ENCODE results near the gene RBL1.

RBL1 gene

DNA sequence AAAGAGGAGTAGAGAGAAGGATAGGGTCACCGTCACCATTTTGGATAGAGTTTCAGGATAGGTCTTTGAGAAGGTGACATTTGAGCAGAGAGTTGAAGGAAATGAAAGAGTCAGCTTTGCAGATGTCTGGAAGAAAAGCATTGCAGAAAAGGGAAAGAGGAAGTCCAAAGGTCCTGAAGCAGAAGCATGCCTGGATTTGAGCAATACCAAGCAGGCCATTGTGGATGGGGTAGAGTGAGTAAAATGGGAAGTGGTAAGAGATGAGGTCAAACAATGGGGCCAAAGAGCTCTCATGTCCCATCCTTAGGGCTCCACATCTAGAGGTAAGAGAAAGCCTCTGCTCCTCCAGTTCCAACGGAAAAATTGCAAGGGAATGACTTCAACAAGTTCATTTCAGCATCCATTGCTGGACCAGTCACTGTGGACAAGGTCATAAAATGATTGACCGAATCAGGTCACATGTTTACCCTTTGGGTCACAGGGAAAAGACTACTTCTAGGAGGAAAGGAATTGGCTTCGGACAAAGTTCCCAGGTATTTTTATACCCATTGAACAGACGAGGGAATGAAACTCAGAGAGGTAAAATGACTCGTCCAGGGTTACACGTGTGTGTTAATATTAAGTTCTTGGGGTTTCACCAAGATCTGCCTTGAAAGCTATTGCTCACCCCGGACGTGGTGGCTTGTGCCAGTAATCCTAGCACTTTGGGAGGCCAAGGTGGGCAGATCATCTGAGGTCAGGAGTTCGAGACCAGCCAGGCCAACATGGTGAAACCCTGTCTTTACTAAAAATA lies 137.7 kb downstream of the RBL1 start:
- DNase-seq (ENCODE audit: low read depth in 1 of 2, low spot score in 1 of 2) = peak; percentile 94
- TF ChIP-seq, protein P1, sequence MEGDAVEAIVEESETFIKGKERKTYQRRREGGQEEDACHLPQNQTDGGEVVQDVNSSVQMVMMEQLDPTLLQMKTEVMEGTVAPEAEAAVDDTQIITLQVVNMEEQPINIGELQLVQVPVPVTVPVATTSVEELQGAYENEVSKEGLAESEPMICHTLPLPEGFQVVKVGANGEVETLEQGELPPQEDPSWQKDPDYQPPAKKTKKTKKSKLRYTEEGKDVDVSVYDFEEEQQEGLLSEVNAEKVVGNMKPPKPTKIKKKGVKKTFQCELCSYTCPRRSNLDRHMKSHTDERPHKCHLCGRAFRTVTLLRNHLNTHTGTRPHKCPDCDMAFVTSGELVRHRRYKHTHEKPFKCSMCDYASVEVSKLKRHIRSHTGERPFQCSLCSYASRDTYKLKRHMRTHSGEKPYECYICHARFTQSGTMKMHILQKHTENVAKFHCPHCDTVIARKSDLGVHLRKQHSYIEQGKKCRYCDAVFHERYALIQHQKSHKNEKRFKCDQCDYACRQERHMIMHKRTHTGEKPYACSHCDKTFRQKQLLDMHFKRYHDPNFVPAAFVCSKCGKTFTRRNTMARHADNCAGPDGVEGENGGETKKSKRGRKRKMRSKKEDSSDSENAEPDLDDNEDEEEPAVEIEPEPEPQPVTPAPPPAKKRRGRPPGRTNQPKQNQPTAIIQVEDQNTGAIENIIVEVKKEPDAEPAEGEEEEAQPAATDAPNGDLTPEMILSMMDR (IDR thresholded peaks at IDR 0.05; ENCODE audit: insufficient read depth, low read length) = no peak
- TF ChIP-seq, protein P2, sequence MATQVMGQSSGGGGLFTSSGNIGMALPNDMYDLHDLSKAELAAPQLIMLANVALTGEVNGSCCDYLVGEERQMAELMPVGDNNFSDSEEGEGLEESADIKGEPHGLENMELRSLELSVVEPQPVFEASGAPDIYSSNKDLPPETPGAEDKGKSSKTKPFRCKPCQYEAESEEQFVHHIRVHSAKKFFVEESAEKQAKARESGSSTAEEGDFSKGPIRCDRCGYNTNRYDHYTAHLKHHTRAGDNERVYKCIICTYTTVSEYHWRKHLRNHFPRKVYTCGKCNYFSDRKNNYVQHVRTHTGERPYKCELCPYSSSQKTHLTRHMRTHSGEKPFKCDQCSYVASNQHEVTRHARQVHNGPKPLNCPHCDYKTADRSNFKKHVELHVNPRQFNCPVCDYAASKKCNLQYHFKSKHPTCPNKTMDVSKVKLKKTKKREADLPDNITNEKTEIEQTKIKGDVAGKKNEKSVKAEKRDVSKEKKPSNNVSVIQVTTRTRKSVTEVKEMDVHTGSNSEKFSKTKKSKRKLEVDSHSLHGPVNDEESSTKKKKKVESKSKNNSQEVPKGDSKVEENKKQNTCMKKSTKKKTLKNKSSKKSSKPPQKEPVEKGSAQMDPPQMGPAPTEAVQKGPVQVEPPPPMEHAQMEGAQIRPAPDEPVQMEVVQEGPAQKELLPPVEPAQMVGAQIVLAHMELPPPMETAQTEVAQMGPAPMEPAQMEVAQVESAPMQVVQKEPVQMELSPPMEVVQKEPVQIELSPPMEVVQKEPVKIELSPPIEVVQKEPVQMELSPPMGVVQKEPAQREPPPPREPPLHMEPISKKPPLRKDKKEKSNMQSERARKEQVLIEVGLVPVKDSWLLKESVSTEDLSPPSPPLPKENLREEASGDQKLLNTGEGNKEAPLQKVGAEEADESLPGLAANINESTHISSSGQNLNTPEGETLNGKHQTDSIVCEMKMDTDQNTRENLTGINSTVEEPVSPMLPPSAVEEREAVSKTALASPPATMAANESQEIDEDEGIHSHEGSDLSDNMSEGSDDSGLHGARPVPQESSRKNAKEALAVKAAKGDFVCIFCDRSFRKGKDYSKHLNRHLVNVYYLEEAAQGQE (IDR thresholded peaks at IDR 0.05; ENCODE audit: insufficient replicate concordance, low read depth) = peak; percentile 40
- TF ChIP-seq SPI1 (IDR thresholded peaks at IDR 0.05; ENCODE audit: borderline replicate concordance, low read depth) = peak; percentile 100
- no peak for TF ChIP-seq GABPA (IDR thresholded peaks at IDR 0.05; ENCODE audit: low read depth)
- peak; percentile 87 for TF ChIP-seq POLR2AphosphoS5 (IDR thresholded peaks at IDR 0.05; ENCODE audit: low read depth)
- H3K4me3 ChIP-seq (replicated peaks; ENCODE audit: insufficient read depth, low read length) = no peak overlapping the region
- peak overlapping the region; percentile 68 for H3K27ac ChIP-seq (replicated peaks)
- H3K27me3 ChIP-seq (ENCODE audit: insufficient read depth, poor library complexity, severe bottlenecking) = no peaks in the 10 kb centered on the region

DNA sequence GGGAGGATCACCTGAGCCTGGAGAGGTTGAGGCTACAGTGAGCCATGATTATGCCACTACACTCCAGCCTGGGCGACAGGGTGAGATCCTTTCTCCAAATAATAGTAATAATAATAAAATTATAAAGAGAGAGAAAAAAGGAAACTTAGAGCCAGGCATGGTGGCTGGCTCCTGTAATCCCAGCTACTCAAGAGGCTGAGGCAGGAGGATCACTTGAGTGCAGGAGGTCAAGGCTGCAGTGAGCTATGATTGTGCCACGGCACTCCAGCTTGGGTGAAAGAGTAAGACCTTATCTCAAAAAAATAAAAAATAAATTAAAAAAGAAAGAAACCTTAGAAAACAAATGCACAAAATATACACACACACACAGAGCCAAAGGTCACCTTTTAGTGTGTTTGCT lies 139.1 kb downstream of the RBL1 start:
- Histone ChIP-seq H3K27ac (replicated peaks) (peak overlapping the region; percentile 68), H3K4me3 (replicated peaks; ENCODE audit: insufficient read depth, low read length) (no peak overlapping the region), H3K27me3 (ENCODE audit: insufficient read depth, poor library complexity, severe bottlenecking) (no peaks in the 10 kb centered on the region)
- no peak for DNase-seq (ENCODE audit: low read depth in 1 of 2, low spot score in 1 of 2)
- TF ChIP-seq SPI1 (IDR thresholded peaks at IDR 0.05; ENCODE audit: borderline replicate concordance, low read depth) (no peak), GABPA (IDR thresholded peaks at IDR 0.05; ENCODE audit: low read depth) (no peak)

DNA sequence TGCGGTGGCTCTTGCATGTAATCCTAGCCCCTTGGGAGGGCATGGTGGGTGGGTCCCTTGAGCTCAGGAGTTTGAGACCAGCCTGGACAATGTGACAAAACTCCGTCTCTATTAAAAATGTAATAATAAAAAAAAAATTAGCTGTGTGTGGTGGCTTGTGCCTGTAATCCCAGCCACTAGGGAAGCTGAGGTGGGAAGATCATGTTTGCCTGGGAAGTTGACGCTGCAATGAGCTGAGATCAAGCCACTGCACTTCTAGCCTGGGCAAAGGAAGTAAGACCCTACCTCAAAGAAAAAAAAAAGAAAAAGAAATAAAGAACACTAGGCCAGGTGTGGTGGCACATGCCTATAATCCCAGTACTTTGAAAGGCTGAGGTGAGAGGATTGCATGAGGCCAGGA lies 139.8 kb downstream of the RBL1 start:
- no peak for DNase-seq (ENCODE audit: low read depth in 1 of 2, low spot score in 1 of 2)
- Histone ChIP-seq H3K27ac (replicated peaks) (no peak overlapping the region), H3K27me3 (ENCODE audit: insufficient read depth, poor library complexity, severe bottlenecking) (no peaks in the 10 kb centered on the region), H3K4me3 (replicated peaks; ENCODE audit: insufficient read depth, low read length) (no peak overlapping the region)
- TF ChIP-seq GABPA (IDR thresholded peaks at IDR 0.05; ENCODE audit: low read depth) (no peak), POLR2AphosphoS5 (IDR thresholded peaks at IDR 0.05; ENCODE audit: low read depth) (no peak), SPI1 (IDR thresholded peaks at IDR 0.05; ENCODE audit: borderline replicate concordance, low read depth) (no peak)
- TF ChIP-seq, protein P2 (IDR thresholded peaks at IDR 0.05; ENCODE audit: insufficient replicate concordance, low read depth) = no peak

DNA sequence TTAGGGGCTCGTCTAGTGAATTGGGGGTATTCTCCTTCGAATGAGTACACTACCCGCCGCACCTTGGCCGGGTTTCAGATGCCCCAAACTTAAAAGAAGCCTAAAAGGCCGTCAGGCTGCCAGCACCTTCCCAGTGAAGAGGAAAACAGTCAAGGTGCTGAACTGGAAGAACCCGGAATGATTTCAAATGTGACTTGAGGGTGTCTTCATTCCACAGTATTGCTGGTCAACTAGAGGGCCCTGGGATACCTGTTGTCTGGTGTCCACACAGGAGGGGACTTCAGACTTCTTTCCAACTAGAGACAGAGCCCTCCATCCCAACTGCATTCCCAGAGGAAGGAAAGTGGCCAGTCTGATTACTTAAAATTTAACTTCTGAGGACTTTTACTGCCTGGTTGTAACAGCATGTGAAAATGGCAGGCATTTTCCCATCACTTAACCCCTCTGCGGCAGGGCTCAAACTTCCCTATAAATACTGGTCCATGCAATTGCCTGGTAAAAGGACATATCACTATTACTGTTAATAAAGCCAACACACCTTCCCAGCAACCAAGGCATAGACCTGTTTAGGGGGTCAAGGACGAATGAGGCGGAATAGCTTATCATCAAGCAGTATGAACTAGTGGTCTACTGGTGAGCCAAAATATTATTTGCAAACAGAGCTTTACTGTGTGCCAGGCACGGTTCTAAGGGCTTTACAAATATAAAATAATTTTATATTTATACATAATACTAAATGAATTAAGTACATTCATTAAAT lies 143.6 kb downstream of the RBL1 start:
- no peak for DNase-seq (ENCODE audit: low read depth in 1 of 2, low spot score in 1 of 2)
- Histone ChIP-seq H3K27me3 (ENCODE audit: insufficient read depth, poor library complexity, severe bottlenecking) (no peaks in the 10 kb centered on the region), H3K4me3 (replicated peaks; ENCODE audit: insufficient read depth, low read length) (peak overlapping the region; percentile 83), H3K27ac (replicated peaks) (peak overlapping the region; percentile 67)
- TF ChIP-seq SPI1 (IDR thresholded peaks at IDR 0.05; ENCODE audit: borderline replicate concordance, low read depth) = no peak
- TF ChIP-seq POLR2AphosphoS5 (IDR thresholded peaks at IDR 0.05; ENCODE audit: low read depth) = no peak
- TF ChIP-seq GABPA (IDR thresholded peaks at IDR 0.05; ENCODE audit: low read depth) = no peak
- TF ChIP-seq, protein P2 (IDR thresholded peaks at IDR 0.05; ENCODE audit: insufficient replicate concordance, low read depth) = no peak
- TF ChIP-seq, protein P1 (IDR thresholded peaks at IDR 0.05; ENCODE audit: insufficient read depth, low read length) = no peak
